Head of caudate nucleus (tissue), 42 donors: ENCODE results near the gene C1orf53.
A peak's percentile ranks its signal among the peaks of the same experiment; 100 is the strongest.
"Not testable (repeated sequence)": the region's sequence is repeated elsewhere in the genome, so short reads cannot be mapped to it uniquely, and the experiment has no call there.

Experiments used
- DNase-seq, 42 donors: peaks; one replicate each; pipeline versions ENCODE4 v3.0.0 to v3.0.0-alpha.2; 2020 to 2021; ENCODE audit warnings: mixed read lengths in 7 of 42
- intact Hi-C: fragments of 100-400 bp; cut with DNase I; formaldehyde crosslinking; loops from one replicate; pipeline ENCODE4 v1.15.0; 2022

C1orf53 gene

GRCh38 chr1:197919346-197920066 lies 17.1 kb downstream of the C1orf53 start:
- intact Hi-C loops: loop anchor here (10.0 kb wide), 1 partner anchor 395 kb away; no protein-coding TSS in a partner anchor
- DNase-seq: no peak

- intact Hi-C loops: loop anchor here (10.0 kb wide), 1 partner anchor 395 kb away; no protein-coding TSS in a partner anchor
- DNase-seq: no peak
These were observed 17.6 kb downstream of the C1orf53 start for GRCh38 chr1:197920067-197920396.

- DNase-seq: no peak
- intact Hi-C loops: loop anchor here (10.0 kb wide), 1 partner anchor 396 kb away; no protein-coding TSS in a partner anchor
These were observed 18.1 kb downstream of the C1orf53 start for GRCh38 chr1:197920414-197921117.

- no peak for DNase-seq
- intact Hi-C loops: loop anchor here (10.0 kb wide), 1 partner anchor 397 kb away; no protein-coding TSS in a partner anchor
These were observed 19.0 kb downstream of the C1orf53 start for GRCh38 chr1:197921235-197922069.

DNA sequence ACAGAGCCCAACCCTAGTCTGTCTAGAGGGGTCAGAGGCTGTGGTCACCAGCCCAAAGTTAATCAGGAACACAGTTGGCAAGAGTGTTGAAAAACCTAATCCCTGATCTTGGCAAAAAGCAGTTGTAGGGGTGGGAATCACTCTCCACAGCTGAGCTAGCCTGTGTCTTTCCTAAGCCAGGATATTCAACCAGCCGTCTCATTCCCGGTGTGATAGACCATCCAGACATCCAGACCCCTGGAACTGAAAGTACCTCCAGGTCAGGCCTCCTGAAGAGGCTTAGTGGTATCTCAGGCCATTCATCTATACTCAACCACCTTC lies 19.6 kb downstream of the C1orf53 start:
- no peak for DNase-seq
- intact Hi-C loops: loop anchor here (10.0 kb wide), 1 partner anchor 397 kb away; no protein-coding TSS in a partner anchor

- no peak for DNase-seq
- intact Hi-C loops: loop anchor here (10.0 kb wide), 1 partner anchor 398 kb away; no protein-coding TSS in a partner anchor
These were observed 20.6 kb downstream of the C1orf53 start for GRCh38 chr1:197923038-197923437.

DNA sequence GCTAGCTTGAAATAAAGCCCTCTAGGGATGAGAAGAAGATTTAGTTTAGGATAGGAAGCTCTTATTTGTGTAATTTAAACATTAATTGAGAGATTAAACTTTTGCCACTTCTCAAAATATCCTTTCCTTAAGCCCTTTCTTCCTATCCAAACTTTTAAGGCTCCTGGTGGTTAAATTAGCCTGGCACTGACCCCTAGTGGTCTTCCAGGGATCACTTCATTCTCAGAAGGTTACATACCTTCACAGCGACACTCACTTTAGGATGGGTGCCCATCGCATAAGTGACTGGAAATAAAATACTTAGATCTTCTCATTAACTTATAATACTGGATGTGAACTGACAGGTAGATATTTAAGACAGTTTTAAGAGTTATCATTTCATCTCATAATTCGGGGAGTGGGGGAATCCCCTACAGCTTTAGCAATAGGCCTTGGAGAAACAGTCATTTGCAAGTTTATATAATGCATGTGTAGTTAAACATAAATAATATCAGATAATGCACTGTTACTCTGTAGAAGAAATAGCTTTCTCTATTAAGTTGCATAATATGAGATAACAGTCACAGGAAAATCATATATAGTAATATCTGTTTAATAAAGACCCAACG lies 22.2 kb downstream of the C1orf53 start:
- intact Hi-C loops: loop anchor here (10.0 kb wide), 1 partner anchor 400 kb away; no protein-coding TSS in a partner anchor
- peak in 13 of 42 donors; percentile 17 to 60 (median 38) for DNase-seq

GRCh38 chr1:197927908-197928665 lies 25.7 kb downstream of the C1orf53 start:
- no peak for DNase-seq
- intact Hi-C loops: loop anchor here (10.0 kb wide), 1 partner anchor 403 kb away; no protein-coding TSS in a partner anchor

- no peak for DNase-seq
- intact Hi-C loops: loop anchor here (10.0 kb wide), 1 partner anchor 404 kb away; no protein-coding TSS in a partner anchor
These were observed 26.5 kb downstream of the C1orf53 start for GRCh38 chr1:197928849-197929336.

DNA sequence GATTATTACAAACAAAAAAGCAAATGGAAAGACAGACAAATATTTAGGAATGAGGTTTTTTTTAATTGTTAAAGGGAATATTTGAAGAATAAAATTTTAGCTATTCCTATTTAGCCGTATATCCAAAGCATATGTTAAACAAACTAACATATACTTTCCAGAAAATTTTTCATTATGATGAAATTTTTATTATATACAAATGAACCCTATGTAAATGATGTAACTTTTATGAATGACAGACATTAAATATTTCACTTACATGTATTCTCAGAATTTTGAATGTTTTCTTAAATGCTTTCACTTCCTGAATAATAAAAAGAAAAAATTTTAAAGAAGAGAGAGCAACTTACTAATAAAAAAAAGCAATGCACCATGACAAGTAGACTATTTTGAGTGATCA lies 30.6 kb downstream of the C1orf53 start:
- intact Hi-C loops: no loop called here
- no peak for DNase-seq

DNA sequence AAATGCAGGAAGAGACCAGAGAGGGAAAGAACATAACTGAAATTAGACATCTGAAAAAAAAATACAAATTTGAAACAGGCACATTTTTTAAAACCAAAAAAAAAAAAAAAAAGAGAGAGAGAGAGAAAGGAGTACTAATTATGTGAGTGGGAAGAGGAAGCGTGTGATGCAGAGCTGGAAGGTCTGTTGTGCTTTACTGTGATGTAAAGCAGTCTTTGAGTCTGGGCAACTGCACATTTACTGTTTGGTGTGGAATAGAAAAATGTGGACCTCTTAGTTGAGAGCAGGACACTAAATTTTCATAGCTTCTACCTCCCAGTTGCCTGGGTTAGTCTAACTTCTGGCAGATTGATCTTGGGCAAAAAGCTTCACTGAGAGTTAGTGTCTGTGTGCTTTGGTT lies 31.2 kb downstream of the C1orf53 start:
- intact Hi-C loops: no loop called here
- no peak for DNase-seq

DNA sequence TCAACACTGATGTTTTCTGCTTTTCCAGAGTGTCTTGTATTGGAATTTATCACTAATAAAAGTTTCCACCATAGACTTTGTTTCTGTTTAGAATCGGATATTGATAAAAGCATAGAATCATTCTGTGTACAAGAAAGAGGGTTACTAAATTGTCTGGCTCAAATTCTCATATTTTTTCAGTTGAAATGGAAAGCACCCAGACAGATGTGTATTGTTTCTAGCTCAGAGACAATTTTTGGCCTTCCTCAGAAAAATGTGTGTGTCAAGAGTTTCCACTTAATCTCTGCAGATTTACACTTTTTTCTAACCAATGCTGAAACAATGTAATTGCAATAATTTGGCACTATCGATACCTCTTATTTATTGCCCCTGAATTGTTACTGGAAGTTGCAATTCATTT lies 35.0 kb downstream of the C1orf53 start:
- intact Hi-C loops: no loop called here
- no peak for DNase-seq

DNA sequence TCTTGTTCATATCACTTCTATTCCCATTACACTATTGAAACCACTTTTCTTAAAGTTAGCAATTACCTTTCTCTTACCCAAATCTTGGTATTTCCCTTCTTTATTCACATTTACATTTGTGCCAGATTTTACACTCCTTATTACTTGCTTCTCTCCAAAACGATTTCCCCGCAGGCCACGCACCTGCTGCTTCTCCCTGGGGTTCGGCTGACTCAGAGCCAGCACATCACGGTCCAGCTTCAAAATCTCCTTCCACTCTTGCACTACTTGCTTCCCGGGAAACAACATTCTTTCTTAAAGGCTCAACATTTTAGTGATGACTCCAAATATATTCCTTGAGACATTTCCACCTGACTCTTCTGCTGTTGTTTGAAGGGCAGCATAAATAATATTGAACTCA lies 35.5 kb downstream of the C1orf53 start:
- DNase-seq: no peak
- intact Hi-C loops: no loop called here

DNA sequence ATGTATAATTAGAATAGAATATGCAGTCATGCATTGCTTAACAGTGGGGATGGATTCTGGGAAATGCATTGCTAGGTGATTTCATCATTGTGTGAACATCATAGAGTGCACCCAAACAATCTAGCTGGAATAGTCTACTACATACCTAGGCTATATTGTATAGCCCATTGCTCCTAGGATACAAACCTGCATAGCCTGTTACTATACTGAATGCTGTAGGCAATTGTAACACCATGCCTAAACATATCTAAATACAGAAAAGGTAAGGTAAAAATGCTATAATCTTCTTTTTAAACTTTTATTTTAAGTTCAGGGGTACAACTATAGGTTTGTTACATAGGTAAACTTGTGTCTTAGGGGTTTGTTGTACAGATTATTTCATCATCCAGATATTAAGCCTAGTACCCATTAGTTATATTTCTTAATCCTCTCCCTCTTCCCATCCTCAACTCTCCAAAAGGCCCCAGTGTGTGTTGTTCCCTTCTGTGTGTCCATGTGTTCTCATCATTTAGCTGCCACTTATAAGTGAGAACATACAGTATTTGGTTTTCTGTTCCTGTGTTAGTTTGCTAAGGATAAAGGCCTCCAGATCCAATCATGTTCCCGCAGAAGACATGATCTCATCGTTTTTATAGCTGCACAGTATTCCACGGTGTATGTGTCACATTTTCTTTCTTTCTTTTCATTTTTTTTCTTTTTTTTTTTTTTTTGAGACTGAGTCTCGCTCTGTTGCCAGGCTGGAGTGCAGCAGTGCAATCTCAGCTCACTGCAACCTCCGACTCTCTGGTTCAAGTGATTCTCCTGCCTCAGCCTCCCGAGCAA lies 36.9 kb downstream of the C1orf53 start:
- DNase-seq, intact Hi-C loops: not testable (repeated sequence)

GRCh38 chr1:197942042-197942441 lies 39.6 kb downstream of the C1orf53 start:
- DNase-seq: no peak
- intact Hi-C loops: no loop called here

GRCh38 chr1:197944485-197944884 lies 42.1 kb downstream of the C1orf53 start:
- no peak for DNase-seq
- intact Hi-C loops: no loop called here
